HG03045 (cell line): ENCODE results near the gene KLHL3.

Experiments used
- ATAC-seq: cut with Tn5 transposase; IDR thresholded peaks from one replicate; pipeline ENCODE4 v1.9.1; 2021; ENCODE audit warnings: mild to moderate bottlenecking, moderate library complexity; ENCODE audit not compliant: unreplicated experiment

The KLHL3 gene

GRCh38 chr5:137615171-137615775 is 120.6 kb downstream of the KLHL3 start:
- no peak for ATAC-seq

GRCh38 chr5:137613554-137614265 is 122.2 kb downstream of the KLHL3 start:
- no peak for ATAC-seq

- ATAC-seq = no peak
Measured at GRCh38 chr5:137612576-137612975, 123.3 kb downstream of the KLHL3 start.

- ATAC-seq = no peak
Measured at GRCh38 chr5:137611794-137612435, 124.0 kb downstream of the KLHL3 start.

GRCh38 chr5:137611011-137611580 is 124.8 kb downstream of the KLHL3 start:
- ATAC-seq = no peak

GRCh38 chr5:137610598-137610997 is 125.3 kb downstream of the KLHL3 start:
- ATAC-seq = no peak

- ATAC-seq = no peak
Measured at GRCh38 chr5:137609127-137609526, 126.8 kb downstream of the KLHL3 start.

- no peak for ATAC-seq
Measured at GRCh38 chr5:137607771-137608170, 128.1 kb downstream of the KLHL3 start.

- ATAC-seq = no peak
Measured at GRCh38 chr5:137606401-137606800, 129.5 kb downstream of the KLHL3 start.

- no peak for ATAC-seq
Measured at GRCh38 chr5:137605411-137605810, 130.5 kb downstream of the KLHL3 start.

- ATAC-seq = no peak
Measured at GRCh38 chr5:137604348-137605095, 131.4 kb downstream of the KLHL3 start.

- no peak for ATAC-seq
Measured at GRCh38 chr5:137603891-137604290, 132.0 kb downstream of the KLHL3 start.

GRCh38 chr5:137603356-137603755 is 132.5 kb downstream of the KLHL3 start:
- ATAC-seq = no peak

- ATAC-seq = no peak
Measured at GRCh38 chr5:137602721-137603273, 133.1 kb downstream of the KLHL3 start.

GRCh38 chr5:137600721-137601360 is 135.0 kb downstream of the KLHL3 start:
- ATAC-seq = no peak

GRCh38 chr5:137599457-137599856 is 136.4 kb downstream of the KLHL3 start:
- ATAC-seq = no peak

- ATAC-seq = no peak
Measured at GRCh38 chr5:137598399-137598798, 137.5 kb downstream of the KLHL3 start.

- no peak for ATAC-seq
Measured at GRCh38 chr5:137596941-137597340, 138.9 kb downstream of the KLHL3 start.

GRCh38 chr5:137595396-137596079 is 140.4 kb downstream of the KLHL3 start:
- no peak for ATAC-seq

- no peak for ATAC-seq
Measured at GRCh38 chr5:137594717-137595116, 141.2 kb downstream of the KLHL3 start.
